Endodermal cell (in vitro differentiated cells): ENCODE data around the gene ZMAT3. TPM values are rescaled to one million over a fixed set of nuclear protein-coding genes. Genes with fewer than 3 reads are reported as not detected.

Experiments used
- DNase-seq: peaks from one replicate; pipeline ENCODE4 v3.0.0-alpha.2; 2017
- H3K27ac ChIP-seq: 2 replicates; pipeline ENCODE4 v1.5.1; 2013; ENCODE audit warnings: mild to moderate bottlenecking, low read depth, low read length, moderate library complexity
- H3K27me3 ChIP-seq: 2 replicates; pipeline ENCODE4 v1.6.1; 2013; ENCODE audit warnings: mild to moderate bottlenecking, low read length, moderate library complexity; ENCODE audit not compliant: insufficient read depth, control insufficient read depth, poor library complexity, severe bottlenecking
- H3K36me3 ChIP-seq: 2 replicates; pipeline ENCODE4 v1.7.0; 2013; ENCODE audit warnings: mild to moderate bottlenecking, low read length, moderate library complexity; ENCODE audit not compliant: control insufficient read depth, insufficient read depth
- H3K4me1 ChIP-seq: one replicate; pipeline ENCODE4 v1.7.0; 2013; ENCODE audit warnings: low read length; ENCODE audit not compliant: control insufficient read depth, insufficient read depth
- H3K4me3 ChIP-seq: 2 replicates; pipeline ENCODE4 v1.5.1; 2013; ENCODE audit warnings: mild to moderate bottlenecking, low read length, moderate library complexity
- H3K9ac ChIP-seq: 2 replicates; pipeline ENCODE4 v1.6.1; 2013; ENCODE audit warnings: mild to moderate bottlenecking, low read length, moderate library complexity; ENCODE audit not compliant: poor library complexity, severe bottlenecking; ENCODE audit errors: extremely low read depth
- H3K9me3 ChIP-seq: 2 replicates; pipeline ENCODE4 v1.6.1; 2013; ENCODE audit warnings: mild to moderate bottlenecking, low read length, moderate library complexity; ENCODE audit not compliant: control insufficient read depth
- H3K27ac Mint-ChIP-seq: 2 replicates; pipeline ENCODE4 v1.8.0; 2020; ENCODE audit warnings: mixed read lengths
- H3K27me3 Mint-ChIP-seq: 2 replicates; pipeline ENCODE4 v1.8.0; 2021; ENCODE audit warnings: mild to moderate bottlenecking, mixed read lengths; ENCODE audit not compliant: insufficient read depth
- H3K36me3 Mint-ChIP-seq: 2 replicates; pipeline ENCODE4 v1.8.0; 2020; ENCODE audit warnings: low read depth, mixed read lengths
- H3K4me1 Mint-ChIP-seq: 2 replicates; pipeline ENCODE4 v1.8.0; 2020; ENCODE audit warnings: mixed read lengths
- H3K4me3 Mint-ChIP-seq: 2 replicates; pipeline ENCODE4 v1.8.0; 2020; ENCODE audit warnings: mild to moderate bottlenecking, moderate library complexity, mixed read lengths
- H3K9me3 Mint-ChIP-seq: 2 replicates; pipeline ENCODE4 v1.8.0; 2020; ENCODE audit warnings: mild to moderate bottlenecking, mixed read lengths
- WGBS, 2 experiments: methylation state at CpG; one replicate each; pipeline versions ENCODE4 v1.1.5 to v1.1.7; 2013; ENCODE audit warnings: missing lambda C conversion rate in 2 of 2, mixed read lengths in 1 of 2; ENCODE audit not compliant: insufficient coverage in 1 of 2, insufficient read length in 1 of 2; 5-methylcytosine and 5-hydroxymethylcytosine counted together
- total RNA-seq, 2 donors: library from RNA; stranded (reverse); fragmentation: NEBNext Ultra II Directional in 1 of 2; extraction: Animal tissue kit (Norgen Biotek cat#: 25700) in 1 of 2; gene quantifications; 2 replicates in 1 of 2; 3 replicates in 1 of 2; pipeline ENCODE4 v1.2.1, GENCODE V29; 2021
- TF ChIP-seq, protein P1 (sequence below): fragments of 200-600 bp; sonication (generic); conservative IDR thresholded peaks from 2 replicates; pipeline ENCODE4 v1.5.0; 2021; ENCODE audit warnings: antibody characterized with exemption, mild to moderate bottlenecking

ZMAT3 gene
- total RNA-seq, 2 donors from 2014 or later, result 5.8 to 6.7 TPM

DNA sequence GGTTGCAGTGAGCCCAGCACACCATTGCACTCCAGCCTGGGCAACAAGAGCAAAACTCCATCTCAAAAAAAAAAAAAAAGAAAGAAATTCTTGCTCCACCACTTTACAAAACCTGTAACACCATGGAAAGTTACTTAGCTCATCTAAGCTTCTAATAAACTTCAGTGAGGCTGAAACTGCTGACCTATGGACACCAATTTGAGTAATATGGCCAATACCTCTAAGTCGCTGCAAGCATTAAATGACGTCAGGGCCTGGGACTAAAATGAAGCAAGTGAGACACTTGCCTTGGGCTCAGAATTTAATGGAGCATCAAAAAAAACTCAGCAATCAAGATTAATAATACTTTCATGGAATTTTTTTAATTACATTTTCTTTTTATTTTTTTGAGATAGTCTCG, 42.5 kb downstream of the ZMAT3 start:
- Mint-ChIP-seq H3K4me3 (no peak overlapping the region), H3K4me1 (peaks cover 2% of the 10 kb centered on the region), H3K36me3 (peaks cover 12% of the 10 kb centered on the region), H3K9me3 (peaks cover 28% of the 10 kb centered on the region), H3K27me3 (no peaks in the 10 kb centered on the region), H3K27ac (no peak overlapping the region)
- WGBS, 2 experiments, result 96 to 98% methylated on average over 2 to 3 of the region's 3 CpGs
- peaks cover 4% of the 10 kb centered on the region for H3K36me3 ChIP-seq
- no peaks in the 10 kb centered on the region for H3K27me3 ChIP-seq
- TF ChIP-seq, protein P1, sequence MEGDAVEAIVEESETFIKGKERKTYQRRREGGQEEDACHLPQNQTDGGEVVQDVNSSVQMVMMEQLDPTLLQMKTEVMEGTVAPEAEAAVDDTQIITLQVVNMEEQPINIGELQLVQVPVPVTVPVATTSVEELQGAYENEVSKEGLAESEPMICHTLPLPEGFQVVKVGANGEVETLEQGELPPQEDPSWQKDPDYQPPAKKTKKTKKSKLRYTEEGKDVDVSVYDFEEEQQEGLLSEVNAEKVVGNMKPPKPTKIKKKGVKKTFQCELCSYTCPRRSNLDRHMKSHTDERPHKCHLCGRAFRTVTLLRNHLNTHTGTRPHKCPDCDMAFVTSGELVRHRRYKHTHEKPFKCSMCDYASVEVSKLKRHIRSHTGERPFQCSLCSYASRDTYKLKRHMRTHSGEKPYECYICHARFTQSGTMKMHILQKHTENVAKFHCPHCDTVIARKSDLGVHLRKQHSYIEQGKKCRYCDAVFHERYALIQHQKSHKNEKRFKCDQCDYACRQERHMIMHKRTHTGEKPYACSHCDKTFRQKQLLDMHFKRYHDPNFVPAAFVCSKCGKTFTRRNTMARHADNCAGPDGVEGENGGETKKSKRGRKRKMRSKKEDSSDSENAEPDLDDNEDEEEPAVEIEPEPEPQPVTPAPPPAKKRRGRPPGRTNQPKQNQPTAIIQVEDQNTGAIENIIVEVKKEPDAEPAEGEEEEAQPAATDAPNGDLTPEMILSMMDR, result no peak
- no peak overlapping the region for H3K27ac ChIP-seq
- H3K9ac ChIP-seq, result no peak overlapping the region
- DNase-seq, result no peak
- H3K4me3 ChIP-seq, result no peak overlapping the region
- H3K9me3 ChIP-seq, result peaks cover 15% of the 10 kb centered on the region
- H3K4me1 ChIP-seq, result no peaks in the 10 kb centered on the region

DNA sequence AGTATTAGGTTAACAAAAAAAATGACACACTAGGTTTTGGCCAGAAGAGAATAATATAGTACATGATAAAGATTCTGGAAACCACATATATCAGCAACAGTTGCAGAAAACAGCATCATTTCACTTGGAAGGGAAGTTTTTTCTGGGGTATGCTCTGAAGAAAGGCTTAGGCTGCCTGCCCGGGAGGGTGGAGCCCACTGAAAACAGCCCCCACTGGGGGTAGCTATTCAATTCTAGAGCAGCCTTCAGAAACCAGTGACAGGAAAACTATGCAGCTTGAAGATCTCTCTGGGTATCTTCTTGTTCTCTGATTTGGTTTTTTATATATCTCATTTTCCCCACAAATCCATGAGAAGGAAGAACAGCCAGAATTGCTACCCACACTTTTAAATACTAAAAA, 43.2 kb downstream of the ZMAT3 start:
- Histone ChIP-seq H3K27ac (no peak overlapping the region), H3K36me3 (peaks cover 4% of the 10 kb centered on the region), H3K4me1 (no peaks in the 10 kb centered on the region), H3K27me3 (no peaks in the 10 kb centered on the region), H3K9ac (no peak overlapping the region), H3K4me3 (no peak overlapping the region), H3K9me3 (peaks cover 15% of the 10 kb centered on the region)
- Mint-ChIP-seq H3K27ac (no peak overlapping the region), H3K36me3 (peaks cover 17% of the 10 kb centered on the region), H3K4me3 (no peak overlapping the region), H3K4me1 (peaks cover 2% of the 10 kb centered on the region), H3K27me3 (no peaks in the 10 kb centered on the region), H3K9me3 (peaks cover 25% of the 10 kb centered on the region)
- 89% methylated on average over 1 of the region's 1 CpG; no CpG with 5 or more reads in 1 of the 2 experiments for WGBS, 2 experiments
- TF ChIP-seq, protein P1, result no peak
- no peak for DNase-seq

DNA sequence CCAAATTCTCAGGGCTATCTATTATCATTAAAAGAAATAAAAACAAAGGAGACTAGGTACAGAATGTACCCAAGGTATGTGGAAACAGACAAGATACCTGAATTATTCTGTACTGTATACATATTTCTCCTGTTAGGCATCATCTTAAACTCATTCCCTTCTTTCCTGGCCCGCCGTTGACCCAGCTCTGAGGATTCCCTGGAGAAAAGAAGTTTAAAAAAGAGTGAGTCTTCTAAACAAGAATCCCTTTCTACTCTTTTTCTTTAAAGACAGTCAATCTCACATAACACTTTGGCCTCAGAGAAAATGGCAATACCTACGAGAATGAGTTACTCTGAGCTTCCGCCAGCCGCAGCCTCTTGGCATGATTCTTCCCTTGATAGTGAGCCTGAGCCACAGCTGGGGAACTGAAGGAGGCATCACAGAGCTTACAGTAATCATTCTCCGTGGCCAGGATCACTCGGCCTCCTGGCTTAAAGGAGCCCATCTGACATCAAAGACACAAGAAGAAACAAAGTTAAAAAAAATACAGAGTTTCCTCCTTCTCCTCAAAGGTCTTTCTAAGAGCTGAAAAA, 44.2 kb downstream of the ZMAT3 start:
- no peak overlapping the region for H3K4me3 Mint-ChIP-seq
- no peaks in the 10 kb centered on the region for H3K4me1 ChIP-seq
- H3K9me3 Mint-ChIP-seq, result peaks cover 19% of the 10 kb centered on the region
- no peak overlapping the region for H3K4me3 ChIP-seq
- H3K27ac ChIP-seq, result no peak overlapping the region
- H3K36me3 ChIP-seq, result peaks cover 4% of the 10 kb centered on the region
- WGBS, 2 experiments, result 84 to 100% methylated on average over 2 to 7 of the region's 7 CpGs
- DNase-seq, result no peak
- no peaks in the 10 kb centered on the region for H3K27me3 ChIP-seq
- H3K9me3 ChIP-seq, result peaks cover 15% of the 10 kb centered on the region
- TF ChIP-seq, protein P1, result no peak
- no peaks in the 10 kb centered on the region for H3K27me3 Mint-ChIP-seq
- H3K4me1 Mint-ChIP-seq, result peaks cover 2% of the 10 kb centered on the region
- no peak overlapping the region for H3K27ac Mint-ChIP-seq
- no peak overlapping the region for H3K9ac ChIP-seq
- H3K36me3 Mint-ChIP-seq, result peaks cover 17% of the 10 kb centered on the region
